Neural progenitor cell (in vitro differentiated cells): ENCODE measurements around the gene TCF4.

ENCODE experiments used
- CTCF ChIP-seq: fragments of 200-600 bp; sonication (generic); IDR thresholded peaks from 2 replicates; pipeline ENCODE4 v1.5.1; 2017; ENCODE audit warnings: antibody characterized with exemption, mild to moderate bottlenecking
- EZH2 ChIP-seq: fragments of 200-600 bp; sonication (generic); IDR thresholded peaks from 2 replicates; pipeline ENCODE4 v1.6.1; 2017; ENCODE audit warnings: antibody characterized with exemption, mild to moderate bottlenecking, moderate library complexity
- EZH2phosphoT487 ChIP-seq: fragments of 200-600 bp; sonication (generic); IDR thresholded peaks from 2 replicates; pipeline ENCODE4 v1.6.1; 2017; ENCODE audit warnings: antibody characterized with exemption

DNA sequence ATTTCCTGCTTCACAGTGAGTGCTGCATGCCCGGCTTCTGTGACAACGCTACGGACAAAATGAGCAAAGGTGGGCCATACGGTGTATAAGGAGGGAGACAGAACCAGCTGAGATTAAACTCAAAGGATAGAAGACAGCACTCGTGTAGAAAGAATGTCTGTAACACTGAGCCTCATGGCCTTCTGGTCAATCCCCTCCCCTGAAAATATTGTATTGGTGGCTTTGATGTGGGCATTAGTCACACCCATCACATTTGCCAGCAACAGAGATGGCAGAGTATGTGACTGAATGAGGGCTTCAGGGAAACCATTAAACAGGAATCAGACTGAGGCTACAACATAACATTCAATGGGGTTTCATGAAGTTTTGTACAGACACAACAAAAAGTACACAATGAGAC, 341.0 kb downstream of the TCF4 start:
- TF ChIP-seq CTCF = no peak
- no peak for TF ChIP-seq EZH2phosphoT487
- no peak for TF ChIP-seq EZH2
